Adipocyte (in vitro differentiated cells): ENCODE results near the gene ULK4.
"Not testable (repeated sequence)": the region's sequence is repeated elsewhere in the genome, so short reads cannot be mapped to it uniquely, and the experiment has no call there.

Source experiments
- DNase-seq: peaks from one replicate; pipeline ENCODE4 v3.0.0-alpha.2; 2015; ENCODE audit warnings: low read depth
- H3K27me3 ChIP-seq: replicated peaks from 2 replicates; pipeline ENCODE4 v1.7.0; 2013; ENCODE audit warnings: mild to moderate bottlenecking, low read length, moderate library complexity; ENCODE audit not compliant: control insufficient read depth, insufficient read depth
- H3K36me3 ChIP-seq: 2 replicates; pipeline ENCODE4 v1.7.0; 2013; ENCODE audit warnings: low read length, mild to moderate bottlenecking, moderate library complexity; ENCODE audit not compliant: control insufficient read depth, insufficient read depth, severe bottlenecking
- H3K4me1 ChIP-seq: 2 replicates; pipeline ENCODE4 v1.7.0; 2013; ENCODE audit warnings: mild to moderate bottlenecking, low read length, moderate library complexity; ENCODE audit not compliant: control insufficient read depth, insufficient read depth
- H3K4me3 ChIP-seq: 2 replicates; pipeline ENCODE4 v1.7.0; 2013; ENCODE audit warnings: mild to moderate bottlenecking, low read length, moderate library complexity
- H3K9ac ChIP-seq: 2 replicates; pipeline ENCODE4 v1.7.0; 2013; ENCODE audit warnings: mild to moderate bottlenecking, low read length, moderate library complexity
- H3K9me3 ChIP-seq: 2 replicates; pipeline ENCODE4 v1.7.0; 2013; ENCODE audit warnings: mild to moderate bottlenecking, low read length, moderate library complexity; ENCODE audit not compliant: control insufficient read depth

The ULK4 gene

DNA sequence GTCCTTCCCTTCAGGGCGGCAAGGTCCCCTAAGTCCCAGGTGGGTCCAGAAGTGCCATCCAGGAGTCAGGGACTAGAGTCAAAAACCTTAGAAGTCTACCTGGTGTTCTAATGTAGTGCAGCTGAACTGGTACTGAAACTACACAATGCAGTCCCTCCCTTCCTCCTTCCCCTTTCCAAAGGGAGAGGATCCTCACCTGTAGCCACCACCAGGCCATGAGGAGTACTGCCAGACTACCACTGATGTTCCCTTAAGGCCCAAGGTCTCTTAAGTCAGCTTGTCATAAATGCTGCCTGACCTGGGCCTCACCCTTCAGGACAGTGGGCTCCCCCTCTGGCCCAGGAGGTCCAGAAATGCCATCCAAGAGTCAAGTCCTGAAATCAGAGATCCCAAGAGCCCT, 98.9 kb downstream of the ULK4 start:
- Histone ChIP-seq H3K27me3 (no peaks in the 10 kb centered on the region), H3K4me3 (no peak overlapping the region), H3K9me3 (peaks cover 6% of the 10 kb centered on the region), H3K9ac (no peak overlapping the region), H3K36me3 (no peaks in the 10 kb centered on the region), H3K4me1 (no peaks in the 10 kb centered on the region)
- no peak for DNase-seq

- H3K4me3 ChIP-seq, H3K9ac ChIP-seq, H3K4me1 ChIP-seq, H3K27me3 ChIP-seq, DNase-seq, H3K9me3 ChIP-seq, H3K36me3 ChIP-seq: not testable (repeated sequence)
Observed at GRCh38 chr3:41860489-41860888, 101.4 kb downstream of the ULK4 start.

DNA sequence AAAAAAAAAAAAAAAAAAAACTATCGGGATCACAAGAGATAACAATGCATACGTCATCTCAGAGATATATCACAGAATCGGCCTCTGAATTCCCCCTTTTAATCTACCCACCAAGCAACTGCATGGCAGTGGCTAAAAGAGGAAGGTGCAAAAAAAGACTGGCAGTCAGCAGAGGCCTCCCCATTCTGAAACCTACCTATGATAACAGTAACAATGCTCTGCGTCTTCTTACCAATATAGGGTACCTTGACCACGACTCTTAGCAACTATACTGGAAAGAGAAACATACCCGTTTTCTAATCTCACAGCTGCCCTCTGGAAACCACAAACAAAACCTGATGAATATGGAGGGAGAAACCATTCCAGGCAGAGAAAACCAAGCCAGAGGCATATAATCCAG, 106.9 kb downstream of the ULK4 start:
- Histone ChIP-seq H3K9ac (no peak overlapping the region), H3K4me1 (no peaks in the 10 kb centered on the region), H3K4me3 (no peak overlapping the region), H3K9me3 (no peaks in the 10 kb centered on the region), H3K36me3 (no peaks in the 10 kb centered on the region), H3K27me3 (no peaks in the 10 kb centered on the region)
- DNase-seq = no peak

- no peaks in the 10 kb centered on the region for H3K4me1 ChIP-seq
- no peaks in the 10 kb centered on the region for H3K9me3 ChIP-seq
- no peaks in the 10 kb centered on the region for H3K36me3 ChIP-seq
- no peak for DNase-seq
- no peak overlapping the region for H3K9ac ChIP-seq
- H3K27me3 ChIP-seq = no peaks in the 10 kb centered on the region
- H3K4me3 ChIP-seq = no peak overlapping the region
Observed at GRCh38 chr3:41853540-41854196, 108.2 kb downstream of the ULK4 start.

- no peak overlapping the region for H3K4me3 ChIP-seq
- H3K4me1 ChIP-seq = no peaks in the 10 kb centered on the region
- H3K9me3 ChIP-seq = no peaks in the 10 kb centered on the region
- no peaks in the 10 kb centered on the region for H3K36me3 ChIP-seq
- H3K9ac ChIP-seq = no peak overlapping the region
- no peak for DNase-seq
- H3K27me3 ChIP-seq = no peaks in the 10 kb centered on the region
Observed at GRCh38 chr3:41848753-41849574, 112.9 kb downstream of the ULK4 start.

- Histone ChIP-seq H3K4me3 (no peak overlapping the region), H3K36me3 (no peaks in the 10 kb centered on the region), H3K9ac (no peak overlapping the region), H3K9me3 (no peaks in the 10 kb centered on the region), H3K27me3 (no peaks in the 10 kb centered on the region), H3K4me1 (no peaks in the 10 kb centered on the region)
- no peak for DNase-seq
Observed at GRCh38 chr3:41847679-41848078, 114.2 kb downstream of the ULK4 start.

- H3K27me3 ChIP-seq = no peaks in the 10 kb centered on the region
- no peak for DNase-seq
- H3K4me1 ChIP-seq = no peaks in the 10 kb centered on the region
- no peaks in the 10 kb centered on the region for H3K9me3 ChIP-seq
- no peak overlapping the region for H3K4me3 ChIP-seq
- no peaks in the 10 kb centered on the region for H3K36me3 ChIP-seq
- H3K9ac ChIP-seq = no peak overlapping the region
Observed at GRCh38 chr3:41846850-41847249, 115.1 kb downstream of the ULK4 start.

DNA sequence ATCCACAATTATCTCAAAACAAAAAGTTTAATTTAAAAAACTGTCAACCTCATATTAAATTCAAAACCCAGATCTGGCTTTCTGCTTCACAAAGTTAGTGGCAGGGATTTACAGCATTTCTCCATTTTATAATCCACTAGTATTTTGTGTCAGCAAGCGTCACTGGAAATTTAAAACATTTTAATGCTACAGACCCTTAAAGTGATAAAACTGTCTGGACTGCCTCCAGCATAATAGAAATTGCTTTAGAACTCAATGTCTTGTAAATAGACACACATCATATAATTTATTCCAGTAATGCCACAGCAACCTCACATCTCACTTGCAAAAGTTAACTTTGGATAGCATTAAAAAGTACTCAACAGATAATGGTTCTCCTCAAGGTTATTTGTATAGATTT, 116.1 kb downstream of the ULK4 start:
- H3K4me1 ChIP-seq = no peaks in the 10 kb centered on the region
- H3K36me3 ChIP-seq = no peaks in the 10 kb centered on the region
- H3K9me3 ChIP-seq = no peaks in the 10 kb centered on the region
- H3K4me3 ChIP-seq = no peak overlapping the region
- no peaks in the 10 kb centered on the region for H3K27me3 ChIP-seq
- no peak overlapping the region for H3K9ac ChIP-seq
- no peak for DNase-seq

GRCh38 chr3:41844256-41844655, 117.6 kb downstream of the ULK4 start:
- not testable (repeated sequence) for H3K4me3 ChIP-seq, H3K36me3 ChIP-seq, H3K9ac ChIP-seq, DNase-seq, H3K9me3 ChIP-seq, H3K27me3 ChIP-seq, H3K4me1 ChIP-seq

DNA sequence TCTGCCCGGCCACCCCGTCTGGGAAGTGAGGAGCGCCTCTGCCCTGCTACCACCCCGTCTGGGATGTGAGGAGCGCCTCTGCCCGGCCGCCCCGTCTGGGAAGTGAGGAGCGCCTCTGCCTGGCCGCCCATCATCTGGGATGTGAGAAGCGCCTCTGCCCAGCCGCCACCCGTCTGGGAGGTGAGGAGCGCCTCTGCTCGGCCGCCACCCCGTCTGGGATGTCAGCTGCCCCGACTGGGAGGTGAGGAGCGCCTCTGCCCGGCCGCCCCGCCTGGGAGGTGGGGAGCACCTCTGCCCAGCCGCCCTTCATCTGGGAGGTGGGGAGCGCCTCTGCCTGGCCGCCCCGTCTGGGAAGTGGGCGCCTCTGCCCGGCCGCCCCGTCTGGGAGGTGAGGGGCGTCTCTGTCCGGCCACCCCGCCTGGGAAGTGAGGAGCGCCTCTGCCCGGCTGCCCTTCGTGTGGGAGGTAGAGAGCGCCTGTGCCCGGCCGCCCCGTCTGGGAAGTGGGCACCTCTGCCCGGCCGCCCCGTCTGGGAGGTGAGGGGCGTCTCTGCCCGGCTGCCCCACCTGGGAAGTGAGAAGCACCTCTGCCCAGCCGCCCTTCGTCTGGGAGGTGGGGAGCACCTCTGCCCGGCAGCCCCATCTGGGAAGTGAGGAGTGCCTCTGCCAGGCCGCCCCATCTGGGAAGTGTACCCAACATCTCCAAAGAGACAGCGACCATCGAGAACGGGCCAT, 120.8 kb downstream of the ULK4 start:
- not testable (repeated sequence) for H3K36me3 ChIP-seq, H3K9me3 ChIP-seq, H3K4me3 ChIP-seq, DNase-seq, H3K9ac ChIP-seq, H3K27me3 ChIP-seq, H3K4me1 ChIP-seq

DNA sequence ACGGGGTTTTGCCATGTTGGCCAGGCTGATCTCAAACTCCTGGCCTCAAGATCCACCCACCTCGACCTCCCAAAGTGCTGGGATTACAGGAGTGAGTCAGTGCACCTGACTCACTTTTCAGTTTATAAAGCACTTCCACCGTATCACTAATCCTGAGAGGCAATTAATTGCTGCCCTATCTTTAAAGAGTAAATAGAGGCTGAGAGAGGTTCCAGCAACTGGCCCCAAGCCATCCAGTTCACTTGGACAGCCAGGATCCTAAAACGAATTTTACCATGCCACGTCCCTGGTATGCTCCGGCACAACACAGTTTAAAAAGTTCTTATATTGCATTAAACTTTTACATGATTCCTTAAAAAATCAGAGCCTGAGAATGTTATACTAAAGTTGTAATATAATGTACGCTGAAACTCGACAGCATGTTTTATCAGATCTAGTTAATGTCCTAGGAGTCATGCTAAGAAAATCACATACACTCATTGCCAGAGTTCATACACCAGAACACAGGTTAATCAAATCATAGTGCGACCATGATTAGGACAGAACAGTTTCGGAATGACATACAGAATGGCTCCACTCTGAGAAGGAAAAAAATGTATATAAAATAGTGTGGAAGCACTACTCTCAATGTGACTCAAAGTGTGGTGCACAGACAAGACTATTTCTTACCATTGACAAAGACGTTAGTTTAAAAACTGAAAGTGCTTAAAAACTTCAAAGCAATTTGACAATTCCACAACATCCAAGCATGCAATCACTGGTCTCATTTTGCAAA, 125.4 kb downstream of the ULK4 start:
- Histone ChIP-seq H3K27me3 (no peaks in the 10 kb centered on the region), H3K36me3 (no peaks in the 10 kb centered on the region)
- no peak for DNase-seq

More for the DNA sequence above, 125.4 kb downstream of the ULK4 start:
- H3K9ac ChIP-seq = no peak overlapping the region
- no peaks in the 10 kb centered on the region for H3K4me1 ChIP-seq
- H3K9me3 ChIP-seq = no peaks in the 10 kb centered on the region
- no peak overlapping the region for H3K4me3 ChIP-seq
